K562 (cell line): ENCODE data around the gene WDR13. TPM values are rescaled to one million over a fixed set of nuclear protein-coding genes. Genes with fewer than 3 reads are reported as not detected.

Source experiments
- CSDE1 ChIP-seq, 2 experiments: fragments of 450-650 bp; IDR thresholded peaks; 2 replicates each; pipeline ENCODE4 v1.6.1; 2016; ENCODE audit warnings: mild to moderate bottlenecking in 1 of 2
- KLF6 ChIP-seq: fragments of 250-450 bp; sonication (Bioruptor Pico); IDR thresholded peaks from 2 replicates; pipeline ENCODE4 v1.4.0; 2020; ENCODE audit warnings: mild to moderate bottlenecking, moderate library complexity, borderline replicate concordance
- MTA3 ChIP-seq: fragments of 450-650 bp; formaldehyde crosslinking; IDR thresholded peaks from 2 replicates; pipeline ENCODE4 v1.6.1; 2017; ENCODE audit warnings: mild to moderate bottlenecking, borderline replicate concordance
- NFE2L1 ChIP-seq: fragments of 450-650 bp; IDR thresholded peaks from 2 replicates; pipeline ENCODE4 v1.6.1; 2016; ENCODE audit warnings: missing genetic modification characterization, low read depth, mild to moderate bottlenecking, missing compliant biosample characterization, moderate library complexity, borderline replicate concordance
- RBBP5 ChIP-seq: fragments of 200-600 bp; sonication (generic); IDR thresholded peaks from 2 replicates; pipeline ENCODE4 v1.6.1; 2012; ENCODE audit warnings: borderline replicate concordance, mild to moderate bottlenecking, low read length, control low read depth, inconsistent platforms; ENCODE audit not compliant: insufficient read depth, poor library complexity, severe bottlenecking
- TAF1 ChIP-seq: IDR thresholded peaks from 2 replicates; pipeline ENCODE4 v1.6.1; 2011; ENCODE audit warnings: mild to moderate bottlenecking, low read length, moderate library complexity; ENCODE audit not compliant: insufficient read depth, control insufficient read depth, severe bottlenecking; ENCODE audit errors: extremely low read depth
- ZNF57 ChIP-seq: fragments of 450-650 bp; formaldehyde crosslinking; IDR thresholded peaks from 2 replicates; pipeline ENCODE4 v1.4.0; 2020; ENCODE audit warnings: mild to moderate bottlenecking, moderate library complexity
- ZNF766 ChIP-seq: fragments of 200-800 bp; sonication (Bioruptor generic); conservative IDR thresholded peaks from 2 replicates; pipeline ENCODE4 v1.6.1; 2016; ENCODE audit warnings: missing genetic modification characterization, missing compliant biosample characterization
- ZNF77 ChIP-seq: fragments of 250-450 bp; sonication (Bioruptor Pico); IDR thresholded peaks from 2 replicates; pipeline ENCODE4 v1.5.0; 2020
- ZNF830 ChIP-seq: fragments of 250-450 bp; sonication (Bioruptor Pico); IDR thresholded peaks from 2 replicates; pipeline ENCODE4 v1.5.0; 2021; ENCODE audit warnings: mild to moderate bottlenecking
- polyA plus RNA-seq, 8 experiments: library from polyadenylated mRNA; depleted of rRNA in 4 of 8; stranded (reverse) in 5 of 8; unstranded in 3 of 8; fragments of >200 nt; fragmentation: Nextera tagmentation in 2 of 8; fragmentation: Illumina TruSeq in 1 of 8; extraction: Ambion mirVana in 2 of 8; extraction: Trizol in 1 of 8; gene quantifications; 2 replicates each; pipeline versions ENCODE4 v1.2.1 to v1.2.3, GENCODE V29; 2011 to 2014; ENCODE audit warnings: inconsistent platforms in 1 of 8, missing spikeins in 1 of 8
- total RNA-seq, 7 experiments: library from RNA; depleted of rRNA in 6 of 7; stranded (reverse); fragments of >200 nt in 6 of 7; fragmentation: Illumina TruSeq in 2 of 7; extraction: Trizol in 2 of 7; gene quantifications; 2 replicates each; pipeline versions ENCODE4 v1.2.1 to v1.2.3, GENCODE V29; 2011 to 2021; ENCODE audit warnings: low replicate concordance in 1 of 7
- TF ChIP-seq, protein P1 (sequence below): fragments of 250-450 bp; sonication (Bioruptor Pico); IDR thresholded peaks from 2 replicates; pipeline ENCODE4 v1.8.0; 2021; ENCODE audit warnings: mild to moderate bottlenecking, moderate library complexity
- TF ChIP-seq, protein P2 (sequence below): fragments of 150-350 bp; IDR thresholded peaks from 2 replicates; pipeline ENCODE4 v1.6.1; 2014; ENCODE audit warnings: low read depth, mild to moderate bottlenecking, low read length, borderline replicate concordance
- TF ChIP-seq, protein P3 (sequence below): sonication (generic); formaldehyde crosslinking; IDR thresholded peaks from 2 replicates; pipeline ENCODE4 v1.8.0; 2023; ENCODE audit warnings: mild to moderate bottlenecking, missing genetic modification reagents
- TF ChIP-seq, protein P4 (sequence below), 2 experiments: fragments of 200-800 bp in 1 of 2; sonication (Bioruptor generic) in 1 of 2; sonication (generic) in 1 of 2; formaldehyde crosslinking in 1 of 2; IDR thresholded peaks in 1 of 2; conservative IDR thresholded peaks in 1 of 2; 2 replicates each; pipeline versions ENCODE4 v1.5.0 to v1.6.1; 2016 to 2020; ENCODE audit warnings: missing compliant biosample characterization in 1 of 2, missing genetic modification characterization in 1 of 2, missing genetic modification reagents in 1 of 2

Gene WDR13
- total and polyA plus RNA-seq, 9 of the 15 experiments (the other 6 are each of a cell fraction or from before 2014, with no cell fraction given): 7.4 to 70.5 (median 31.4) TPM

DNA sequence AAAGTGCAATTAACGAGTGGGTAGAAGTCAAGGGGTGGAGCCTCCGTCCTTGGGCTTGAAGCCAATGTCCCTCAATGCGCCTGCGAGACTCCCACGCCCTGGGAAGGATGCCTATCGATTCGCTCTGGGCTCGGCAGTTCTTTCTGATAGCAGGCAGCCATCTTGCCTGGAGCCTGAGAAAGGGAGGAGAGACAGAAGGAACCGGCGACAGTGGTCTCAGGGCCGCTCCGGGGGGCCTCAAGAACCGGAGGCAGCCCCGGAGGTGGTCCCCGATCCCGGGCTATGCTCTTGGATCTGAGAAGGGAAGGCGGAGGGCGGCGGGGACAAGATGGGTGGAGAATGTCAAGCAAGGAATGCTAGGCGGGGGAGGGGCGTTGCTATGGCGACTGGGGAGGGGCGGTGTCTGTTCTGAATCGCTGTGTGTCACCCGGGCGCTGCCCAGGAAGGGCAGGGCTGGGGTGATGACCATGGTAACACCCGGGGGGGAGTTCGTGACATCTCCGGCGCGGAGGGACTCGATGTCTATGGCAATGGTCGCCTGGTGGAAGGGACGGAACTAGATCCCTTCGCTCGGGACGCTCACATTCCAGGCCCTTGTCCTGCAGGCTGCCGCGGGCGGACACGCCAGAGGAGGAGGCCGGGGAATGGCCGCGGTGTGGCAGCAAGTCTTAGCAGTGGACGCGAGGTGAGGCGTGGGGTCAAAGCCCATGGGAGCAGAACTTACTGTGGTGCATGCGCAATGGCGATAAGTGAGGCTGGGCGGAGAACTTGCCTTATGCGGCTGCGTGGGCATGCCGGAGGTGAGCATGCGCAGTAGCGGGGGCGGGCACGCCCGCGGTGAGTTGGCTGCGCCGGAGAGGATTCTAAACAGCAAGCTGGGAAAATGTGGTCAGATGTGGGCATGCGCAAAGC, at the start of gene WDR13 (continued):
- TF ChIP-seq, protein P1, sequence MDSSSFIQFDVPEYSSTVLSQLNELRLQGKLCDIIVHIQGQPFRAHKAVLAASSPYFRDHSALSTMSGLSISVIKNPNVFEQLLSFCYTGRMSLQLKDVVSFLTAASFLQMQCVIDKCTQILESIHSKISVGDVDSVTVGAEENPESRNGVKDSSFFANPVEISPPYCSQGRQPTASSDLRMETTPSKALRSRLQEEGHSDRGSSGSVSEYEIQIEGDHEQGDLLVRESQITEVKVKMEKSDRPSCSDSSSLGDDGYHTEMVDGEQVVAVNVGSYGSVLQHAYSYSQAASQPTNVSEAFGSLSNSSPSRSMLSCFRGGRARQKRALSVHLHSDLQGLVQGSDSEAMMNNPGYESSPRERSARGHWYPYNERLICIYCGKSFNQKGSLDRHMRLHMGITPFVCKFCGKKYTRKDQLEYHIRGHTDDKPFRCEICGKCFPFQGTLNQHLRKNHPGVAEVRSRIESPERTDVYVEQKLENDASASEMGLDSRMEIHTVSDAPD (CRISPR knock-in tag): no peak
- no peak for TF ChIP-seq ZNF57 (CRISPR knock-in tag)
- no peak for TF ChIP-seq ZNF77 (CRISPR knock-in tag)
- TF ChIP-seq ZNF766 (CRISPR knock-in tag): 0 out of 2 replicates have a peak, but pooled peaks have one; percentile 36
- peak in 1 of 2 experiments; percentile 88; a peak in 2 of 4 replicates for TF ChIP-seq CSDE1 (IDR thresholded peaks at IDR 0.05)
- TF ChIP-seq MTA3: no peak
- TF ChIP-seq KLF6 (CRISPR knock-in tag): peak; percentile 57; the same call in 1 of the 2 replicates
- TF ChIP-seq TAF1: peak; percentile 52
- TF ChIP-seq, protein P2, sequence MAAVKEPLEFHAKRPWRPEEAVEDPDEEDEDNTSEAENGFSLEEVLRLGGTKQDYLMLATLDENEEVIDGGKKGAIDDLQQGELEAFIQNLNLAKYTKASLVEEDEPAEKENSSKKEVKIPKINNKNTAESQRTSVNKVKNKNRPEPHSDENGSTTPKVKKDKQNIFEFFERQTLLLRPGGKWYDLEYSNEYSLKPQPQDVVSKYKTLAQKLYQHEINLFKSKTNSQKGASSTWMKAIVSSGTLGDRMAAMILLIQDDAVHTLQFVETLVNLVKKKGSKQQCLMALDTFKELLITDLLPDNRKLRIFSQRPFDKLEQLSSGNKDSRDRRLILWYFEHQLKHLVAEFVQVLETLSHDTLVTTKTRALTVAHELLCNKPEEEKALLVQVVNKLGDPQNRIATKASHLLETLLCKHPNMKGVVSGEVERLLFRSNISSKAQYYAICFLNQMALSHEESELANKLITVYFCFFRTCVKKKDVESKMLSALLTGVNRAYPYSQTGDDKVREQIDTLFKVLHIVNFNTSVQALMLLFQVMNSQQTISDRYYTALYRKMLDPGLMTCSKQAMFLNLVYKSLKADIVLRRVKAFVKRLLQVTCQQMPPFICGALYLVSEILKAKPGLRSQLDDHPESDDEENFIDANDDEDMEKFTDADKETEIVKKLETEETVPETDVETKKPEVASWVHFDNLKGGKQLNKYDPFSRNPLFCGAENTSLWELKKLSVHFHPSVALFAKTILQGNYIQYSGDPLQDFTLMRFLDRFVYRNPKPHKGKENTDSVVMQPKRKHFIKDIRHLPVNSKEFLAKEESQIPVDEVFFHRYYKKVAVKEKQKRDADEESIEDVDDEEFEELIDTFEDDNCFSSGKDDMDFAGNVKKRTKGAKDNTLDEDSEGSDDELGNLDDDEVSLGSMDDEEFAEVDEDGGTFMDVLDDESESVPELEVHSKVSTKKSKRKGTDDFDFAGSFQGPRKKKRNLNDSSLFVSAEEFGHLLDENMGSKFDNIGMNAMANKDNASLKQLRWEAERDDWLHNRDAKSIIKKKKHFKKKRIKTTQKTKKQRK: no peak
- TF ChIP-seq ZNF830 (CRISPR knock-in tag): 0 out of 2 replicates have a peak, but pooled peaks have one; percentile 62
- TF ChIP-seq, protein P3, sequence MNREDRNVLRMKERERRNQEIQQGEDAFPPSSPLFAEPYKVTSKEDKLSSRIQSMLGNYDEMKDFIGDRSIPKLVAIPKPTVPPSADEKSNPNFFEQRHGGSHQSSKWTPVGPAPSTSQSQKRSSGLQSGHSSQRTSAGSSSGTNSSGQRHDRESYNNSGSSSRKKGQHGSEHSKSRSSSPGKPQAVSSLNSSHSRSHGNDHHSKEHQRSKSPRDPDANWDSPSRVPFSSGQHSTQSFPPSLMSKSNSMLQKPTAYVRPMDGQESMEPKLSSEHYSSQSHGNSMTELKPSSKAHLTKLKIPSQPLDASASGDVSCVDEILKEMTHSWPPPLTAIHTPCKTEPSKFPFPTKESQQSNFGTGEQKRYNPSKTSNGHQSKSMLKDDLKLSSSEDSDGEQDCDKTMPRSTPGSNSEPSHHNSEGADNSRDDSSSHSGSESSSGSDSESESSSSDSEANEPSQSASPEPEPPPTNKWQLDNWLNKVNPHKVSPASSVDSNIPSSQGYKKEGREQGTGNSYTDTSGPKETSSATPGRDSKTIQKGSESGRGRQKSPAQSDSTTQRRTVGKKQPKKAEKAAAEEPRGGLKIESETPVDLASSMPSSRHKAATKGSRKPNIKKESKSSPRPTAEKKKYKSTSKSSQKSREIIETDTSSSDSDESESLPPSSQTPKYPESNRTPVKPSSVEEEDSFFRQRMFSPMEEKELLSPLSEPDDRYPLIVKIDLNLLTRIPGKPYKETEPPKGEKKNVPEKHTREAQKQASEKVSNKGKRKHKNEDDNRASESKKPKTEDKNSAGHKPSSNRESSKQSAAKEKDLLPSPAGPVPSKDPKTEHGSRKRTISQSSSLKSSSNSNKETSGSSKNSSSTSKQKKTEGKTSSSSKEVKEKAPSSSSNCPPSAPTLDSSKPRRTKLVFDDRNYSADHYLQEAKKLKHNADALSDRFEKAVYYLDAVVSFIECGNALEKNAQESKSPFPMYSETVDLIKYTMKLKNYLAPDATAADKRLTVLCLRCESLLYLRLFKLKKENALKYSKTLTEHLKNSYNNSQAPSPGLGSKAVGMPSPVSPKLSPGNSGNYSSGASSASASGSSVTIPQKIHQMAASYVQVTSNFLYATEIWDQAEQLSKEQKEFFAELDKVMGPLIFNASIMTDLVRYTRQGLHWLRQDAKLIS (CRISPR knock-in tag): 0 out of 2 replicates have a peak, but pooled peaks have one; percentile 50
- TF ChIP-seq RBBP5: peak; percentile 32
- TF ChIP-seq, protein P4, sequence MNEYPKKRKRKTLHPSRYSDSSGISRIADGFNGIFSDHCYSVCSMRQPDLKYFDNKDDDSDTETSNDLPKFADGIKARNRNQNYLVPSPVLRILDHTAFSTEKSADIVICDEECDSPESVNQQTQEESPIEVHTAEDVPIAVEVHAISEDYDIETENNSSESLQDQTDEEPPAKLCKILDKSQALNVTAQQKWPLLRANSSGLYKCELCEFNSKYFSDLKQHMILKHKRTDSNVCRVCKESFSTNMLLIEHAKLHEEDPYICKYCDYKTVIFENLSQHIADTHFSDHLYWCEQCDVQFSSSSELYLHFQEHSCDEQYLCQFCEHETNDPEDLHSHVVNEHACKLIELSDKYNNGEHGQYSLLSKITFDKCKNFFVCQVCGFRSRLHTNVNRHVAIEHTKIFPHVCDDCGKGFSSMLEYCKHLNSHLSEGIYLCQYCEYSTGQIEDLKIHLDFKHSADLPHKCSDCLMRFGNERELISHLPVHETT (CRISPR knock-in tag; conservative IDR thresholded peaks at IDR 0.05 in 1 of 2, IDR thresholded peaks at IDR 0.05 in 1 of 2): peak in 1 of 2 experiments; percentile 70; a peak in 2 of 4 replicates
- no peak for TF ChIP-seq NFE2L1 (tag)
